Esophagus squamous epithelium (tissue), 4 donors: ENCODE results near the gene C10orf71.

Source experiments
- POLR2A ChIP-seq, 4 donors: fragments of 450-650 bp; IDR thresholded peaks; one replicate each; pipeline ENCODE4 v1.6.1; 2017; ENCODE audit warnings: antibody characterized with exemption in 4 of 4, mild to moderate bottlenecking in 4 of 4, moderate library complexity in 3 of 4
- TF ChIP-seq, protein P1 (sequence below), 6 experiments: fragments of 450-650 bp in 4 of 6; fragments of 200-600 bp in 2 of 6; sonication (generic) in 2 of 6; IDR thresholded peaks; one replicate each; pipeline ENCODE4 v1.5.1; 2016 to 2019; ENCODE audit warnings: antibody characterized with exemption in 6 of 6, mild to moderate bottlenecking in 4 of 6, moderate library complexity in 4 of 6

DNA sequence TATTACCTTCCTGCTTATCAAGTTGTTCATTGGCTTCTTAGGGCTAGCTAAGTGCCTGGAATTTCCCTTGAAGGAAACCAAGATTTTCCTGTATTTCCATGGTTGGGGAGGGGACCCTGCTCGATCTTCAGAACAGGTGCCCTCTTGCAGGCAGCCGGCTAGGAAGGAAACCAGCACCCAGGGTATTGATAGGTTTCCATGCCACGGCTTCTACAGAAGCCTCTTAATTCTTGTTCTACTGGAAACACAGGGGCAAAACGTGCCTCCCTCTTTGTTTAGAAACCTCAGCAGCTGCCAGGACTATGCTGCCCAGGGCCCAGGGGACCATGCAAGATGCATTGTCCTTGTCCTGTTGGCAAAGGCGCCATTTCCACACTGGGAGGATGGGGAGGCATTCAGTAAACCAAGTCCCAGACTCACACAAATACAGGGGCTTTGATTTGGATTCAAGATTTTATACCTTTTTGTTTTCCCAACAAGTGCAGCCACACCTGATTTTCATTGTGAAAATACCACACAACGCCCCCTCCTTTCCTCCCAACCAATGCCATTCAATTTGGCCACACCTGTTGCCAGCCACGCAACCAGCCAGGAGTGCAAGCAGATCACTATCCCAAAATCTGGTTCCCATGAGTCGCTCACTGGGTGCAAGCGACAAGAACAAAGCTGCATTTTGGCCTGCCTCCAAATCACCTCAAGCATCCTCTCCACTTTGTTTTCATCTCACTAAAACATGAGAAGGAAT, 29.6 kb downstream of the C10orf71 start:
- TF ChIP-seq, protein P1, sequence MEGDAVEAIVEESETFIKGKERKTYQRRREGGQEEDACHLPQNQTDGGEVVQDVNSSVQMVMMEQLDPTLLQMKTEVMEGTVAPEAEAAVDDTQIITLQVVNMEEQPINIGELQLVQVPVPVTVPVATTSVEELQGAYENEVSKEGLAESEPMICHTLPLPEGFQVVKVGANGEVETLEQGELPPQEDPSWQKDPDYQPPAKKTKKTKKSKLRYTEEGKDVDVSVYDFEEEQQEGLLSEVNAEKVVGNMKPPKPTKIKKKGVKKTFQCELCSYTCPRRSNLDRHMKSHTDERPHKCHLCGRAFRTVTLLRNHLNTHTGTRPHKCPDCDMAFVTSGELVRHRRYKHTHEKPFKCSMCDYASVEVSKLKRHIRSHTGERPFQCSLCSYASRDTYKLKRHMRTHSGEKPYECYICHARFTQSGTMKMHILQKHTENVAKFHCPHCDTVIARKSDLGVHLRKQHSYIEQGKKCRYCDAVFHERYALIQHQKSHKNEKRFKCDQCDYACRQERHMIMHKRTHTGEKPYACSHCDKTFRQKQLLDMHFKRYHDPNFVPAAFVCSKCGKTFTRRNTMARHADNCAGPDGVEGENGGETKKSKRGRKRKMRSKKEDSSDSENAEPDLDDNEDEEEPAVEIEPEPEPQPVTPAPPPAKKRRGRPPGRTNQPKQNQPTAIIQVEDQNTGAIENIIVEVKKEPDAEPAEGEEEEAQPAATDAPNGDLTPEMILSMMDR (IDR thresholded peaks at IDR 0.05) = no peak
- no peak for TF ChIP-seq POLR2A (IDR thresholded peaks at IDR 0.05)
